ENCODE results near the gene GOLGA5.
A peak's percentile ranks its signal among the peaks of the same experiment; 100 is the strongest.
"Not testable (repeated sequence)": the region's sequence is repeated elsewhere in the genome, so short reads cannot be mapped to it uniquely, and the experiment has no call there.

Gene GOLGA5

DNA sequence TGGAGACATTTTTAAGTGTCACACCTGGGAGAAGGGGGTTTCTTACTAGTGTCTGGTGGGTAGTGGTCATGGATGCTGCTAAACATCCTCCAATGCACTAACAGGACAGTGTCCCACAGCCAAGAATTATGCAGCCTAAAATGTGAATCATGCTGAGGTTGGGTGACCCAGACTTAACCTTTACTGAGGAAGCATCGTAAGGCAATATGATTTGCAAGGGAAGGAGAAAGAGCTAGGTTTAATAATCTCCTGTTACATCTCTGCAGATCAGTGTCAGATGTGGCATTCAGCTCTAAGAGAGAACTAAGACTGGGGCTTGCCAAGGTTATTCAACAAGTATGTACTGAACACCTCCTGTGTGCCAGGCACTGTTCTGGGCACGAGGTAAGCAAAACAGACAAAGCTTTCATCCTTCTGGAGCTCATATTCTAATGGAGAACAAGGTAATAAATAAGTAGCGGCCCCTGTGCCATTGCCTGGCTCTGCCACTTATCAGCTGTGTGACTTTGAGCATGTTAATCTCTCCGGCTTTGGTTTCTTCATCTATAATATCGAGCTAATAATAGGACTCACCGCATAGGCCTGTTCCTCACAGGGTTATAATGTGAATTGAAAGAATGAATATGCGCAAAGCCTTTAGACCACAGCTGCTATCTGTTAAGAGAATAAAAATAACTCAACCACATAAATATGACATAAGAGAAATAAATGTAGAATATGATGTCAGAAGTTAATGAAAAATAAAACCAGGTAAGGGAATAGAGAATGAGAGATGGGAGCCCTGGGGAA lies 13.5 kb upstream of the GOLGA5 start:
- peak; percentile 58 for DNase-seq

DNA sequence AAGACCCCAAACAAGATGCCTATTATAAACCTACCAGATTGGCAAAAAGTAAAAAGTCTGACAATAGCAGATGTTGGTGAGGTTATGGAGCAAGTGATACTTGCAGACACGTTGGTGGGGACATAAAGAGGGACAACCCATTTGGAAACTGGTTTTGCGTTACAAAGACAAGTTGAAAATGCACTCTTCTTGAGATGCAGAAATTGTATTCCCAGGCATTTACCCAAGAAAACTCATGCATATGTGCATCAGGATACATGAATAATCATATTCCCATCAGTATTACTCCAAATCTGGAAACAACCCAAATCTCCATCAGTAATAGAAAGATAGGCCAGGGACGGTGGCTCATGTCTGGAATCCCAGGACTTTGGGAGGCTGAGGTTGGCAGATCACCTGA lies 12.8 kb upstream of the GOLGA5 start:
- no peak for DNase-seq

DNA sequence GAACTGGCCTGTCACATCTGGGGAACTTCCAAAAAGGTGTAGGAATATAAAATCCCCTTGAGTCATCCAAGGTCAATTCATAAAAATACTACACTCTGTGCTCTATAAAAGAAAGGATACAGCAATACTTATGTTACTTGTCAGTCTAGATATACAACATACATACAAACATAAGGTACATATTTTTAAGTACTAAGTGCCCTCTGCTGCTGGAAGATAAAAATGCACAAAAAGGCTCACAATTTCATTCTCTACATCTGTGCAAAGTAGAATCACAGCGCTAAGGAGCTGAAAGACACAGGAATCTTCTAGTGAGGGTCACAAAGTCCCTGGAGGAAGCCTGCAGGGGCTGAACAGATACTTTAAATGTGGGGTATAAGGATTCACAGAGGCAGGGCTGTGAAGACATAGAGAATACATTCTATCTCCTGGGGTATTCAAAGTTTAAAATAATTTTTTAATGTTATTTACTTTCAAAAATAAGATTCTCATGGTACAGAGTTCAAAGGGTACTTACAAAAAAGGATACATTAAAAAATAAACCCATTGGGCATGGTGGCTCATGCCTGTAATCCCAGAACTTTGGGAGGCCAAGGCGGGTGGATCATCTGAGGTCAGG lies 10.2 kb upstream of the GOLGA5 start:
- peak; percentile 66 for DNase-seq

DNA sequence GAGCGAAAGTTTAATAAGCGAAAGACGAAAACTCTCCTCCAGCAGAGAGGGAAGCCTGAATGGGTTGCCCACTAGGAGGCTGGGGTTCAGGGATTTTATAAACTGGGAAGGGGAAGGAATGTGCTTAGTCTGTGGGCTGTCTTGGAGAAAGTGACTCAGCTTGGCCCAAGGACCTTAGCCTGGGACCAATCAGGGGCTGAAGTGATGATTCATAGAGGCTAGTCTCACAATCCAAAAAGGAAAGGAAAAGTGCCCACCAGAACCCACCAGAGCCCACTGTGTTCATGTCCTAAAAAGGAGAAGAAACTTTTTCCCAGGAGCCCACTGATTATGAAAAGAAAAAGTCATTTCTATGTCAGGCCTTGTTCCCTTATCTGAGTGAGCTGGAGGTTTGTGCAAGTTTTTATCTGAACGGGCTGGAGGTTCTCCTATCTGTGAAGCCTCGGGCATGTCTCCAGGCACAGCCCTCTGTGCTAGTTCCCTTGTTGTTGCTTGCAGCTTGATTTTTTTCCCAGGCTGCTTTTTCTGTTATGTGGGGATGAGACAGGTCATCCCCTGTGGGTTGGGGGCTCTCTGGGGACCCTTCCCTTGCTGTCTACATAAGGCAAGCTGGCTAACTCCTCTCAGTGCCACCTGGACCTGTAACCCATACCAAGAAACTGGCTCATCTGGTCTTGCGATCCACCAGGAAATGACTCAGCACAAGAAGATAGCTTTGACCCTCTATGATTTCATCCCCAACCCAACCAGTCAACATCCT lies 8.3 kb upstream of the GOLGA5 start:
- peak; percentile 94 for DNase-seq

DNA sequence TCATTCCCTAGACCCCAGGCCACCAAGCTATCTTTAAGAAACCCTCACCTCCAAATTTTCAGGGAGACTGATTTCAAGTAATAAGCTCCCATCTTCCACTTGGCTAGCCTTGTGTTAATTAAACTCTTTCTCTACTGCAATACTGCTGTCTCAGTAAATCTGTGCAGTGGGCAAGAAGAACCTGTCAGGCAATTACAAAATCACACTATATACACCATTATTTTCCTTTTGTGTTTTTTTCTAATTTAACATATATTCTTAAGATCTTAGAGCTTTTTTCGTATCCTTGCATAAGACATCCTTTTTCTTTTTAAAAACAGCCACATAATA lies 7.7 kb upstream of the GOLGA5 start:
- no peak for DNase-seq

DNA sequence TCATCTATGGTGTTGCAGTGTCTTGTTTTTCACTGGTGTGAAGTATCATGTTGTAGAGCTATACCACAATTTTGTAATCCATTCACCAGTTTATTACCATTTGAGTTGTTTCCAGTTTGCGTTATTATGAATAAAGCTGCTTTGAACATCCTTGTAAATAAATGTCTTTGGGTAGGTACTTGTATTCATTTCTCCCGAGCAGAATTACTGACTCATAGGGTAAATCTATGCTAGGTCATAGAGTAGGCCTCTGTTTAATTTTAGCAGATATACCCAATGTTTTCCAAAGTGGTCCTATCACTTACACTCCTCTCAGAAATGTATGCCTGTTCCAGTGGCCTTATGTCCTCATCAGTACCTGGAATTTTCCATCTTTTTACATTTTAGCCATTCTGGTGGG lies 6.6 kb upstream of the GOLGA5 start:
- DNase-seq: no peak

DNA sequence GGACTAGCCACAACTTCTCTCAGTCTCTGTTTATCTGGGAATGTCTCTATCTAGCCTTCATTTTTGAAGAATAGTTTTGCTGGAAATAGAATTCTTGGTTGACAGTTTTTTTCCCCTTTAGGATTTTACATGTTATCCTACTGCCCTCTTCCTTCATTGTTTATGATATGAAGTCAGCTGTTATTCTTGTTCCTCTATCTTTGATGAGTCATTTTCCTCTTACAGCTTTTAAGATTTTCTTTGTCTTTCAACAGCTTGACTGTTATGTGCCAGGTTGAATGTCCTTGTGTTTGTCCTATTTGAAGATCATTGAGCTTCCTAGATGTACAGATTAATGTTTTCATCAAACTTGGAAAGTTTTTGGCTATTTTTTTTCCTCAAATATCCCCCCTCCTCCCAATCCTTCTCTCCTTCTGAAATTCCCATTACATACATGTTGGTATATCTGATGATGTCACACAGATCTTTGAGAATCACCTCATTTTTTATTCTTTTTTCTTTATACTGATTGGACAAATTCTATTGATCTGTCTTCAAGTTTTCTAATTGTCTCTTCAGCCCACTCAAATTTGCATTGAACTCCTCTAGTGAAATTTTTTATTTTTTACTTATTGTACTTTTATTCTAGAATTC lies 4.5 kb upstream of the GOLGA5 start:
- no peak for DNase-seq

DNA sequence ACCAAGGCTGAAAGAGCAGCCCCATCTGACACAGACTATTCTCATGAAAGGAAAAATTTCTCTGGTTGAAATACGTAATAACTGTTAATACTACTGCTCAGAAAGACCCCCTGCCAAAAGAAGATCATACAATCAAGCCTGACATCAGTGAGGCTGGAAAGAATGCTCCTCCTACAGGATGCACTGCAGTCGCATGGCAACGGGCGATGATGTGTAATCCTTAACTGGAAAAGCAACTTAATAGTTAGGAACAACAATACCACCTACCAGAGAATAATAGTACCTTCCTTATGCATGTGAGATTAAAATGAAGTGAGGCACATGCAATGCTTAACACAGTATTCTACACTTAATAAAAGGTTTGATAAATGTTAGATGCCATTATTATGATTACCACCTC lies 1.2 kb upstream of the GOLGA5 start:
- no peak for DNase-seq

DNA sequence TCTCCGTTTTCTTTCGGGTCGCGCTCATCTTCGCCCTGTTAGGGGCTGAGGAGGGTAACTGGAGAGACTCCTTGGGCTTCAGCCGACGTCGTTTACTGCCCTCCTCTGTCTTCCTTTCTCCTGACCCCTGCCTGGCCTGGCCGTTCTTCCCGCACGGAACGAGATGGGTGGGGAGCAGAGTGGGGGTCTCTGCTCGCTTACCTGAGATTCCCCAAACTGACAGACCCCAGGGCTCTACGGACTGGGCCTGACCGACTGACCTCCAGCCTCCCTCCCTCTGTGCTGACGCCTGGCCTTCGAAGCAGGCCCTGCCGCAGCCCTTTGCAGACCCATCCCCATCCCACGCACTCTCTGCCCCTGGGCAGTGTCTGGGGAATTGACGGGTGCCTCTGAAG lies 439 bp downstream of the GOLGA5 start:
- peak; percentile 18 for DNase-seq

DNA sequence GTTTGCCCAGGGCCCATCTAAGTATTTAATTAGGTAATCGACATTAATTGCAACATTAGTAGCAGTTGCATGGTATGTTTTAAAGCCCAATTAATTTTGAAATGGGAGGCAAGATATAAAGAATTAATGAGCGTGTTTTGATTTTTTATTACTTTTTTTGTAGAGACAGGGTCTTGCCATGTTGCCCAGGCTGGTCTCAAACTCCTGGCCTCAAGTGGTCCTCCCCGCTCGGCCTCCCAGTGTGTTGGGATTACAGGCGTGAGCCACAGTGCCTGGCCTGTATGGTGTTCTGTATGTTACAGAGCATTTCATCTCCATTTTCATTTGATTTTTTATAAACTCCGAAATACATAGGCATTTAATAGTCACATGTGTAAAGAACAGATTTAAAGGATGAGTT lies 856 bp downstream of the GOLGA5 start:
- no peak for DNase-seq

DNA sequence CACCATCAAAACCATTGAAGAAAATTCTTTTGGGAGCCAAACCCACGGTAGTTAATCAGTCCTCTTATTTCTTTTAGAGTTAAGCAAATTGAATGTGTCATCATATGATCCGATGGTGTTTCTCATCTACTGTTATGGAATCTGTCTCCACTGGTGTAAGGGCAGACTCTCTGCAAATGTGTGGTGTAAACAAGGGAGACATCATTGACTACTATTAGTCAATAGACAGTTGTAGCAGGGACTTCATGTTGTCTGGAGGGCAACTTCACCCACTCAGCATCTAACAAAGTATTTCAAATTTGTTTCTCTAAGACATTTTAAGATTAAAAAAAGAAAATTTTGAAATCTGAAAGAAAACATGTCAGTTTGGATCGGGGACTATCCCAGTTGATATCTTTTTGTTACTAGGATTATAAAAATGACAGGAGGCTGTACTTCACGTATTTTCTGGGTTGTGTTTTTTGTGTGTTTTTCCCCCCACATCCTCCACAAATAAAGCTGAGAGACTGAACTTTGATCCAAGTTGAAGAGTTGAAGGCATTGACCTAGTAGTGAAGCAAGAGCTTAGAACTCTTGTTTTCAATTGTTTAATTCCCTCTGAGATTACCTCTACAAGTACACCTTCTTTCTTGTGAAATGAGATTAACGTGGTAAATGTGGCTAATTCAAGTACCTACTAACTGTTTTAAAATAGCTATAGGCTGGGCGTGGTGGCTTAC lies 4.0 kb downstream of the GOLGA5 start:
- DNase-seq: no peak

DNA sequence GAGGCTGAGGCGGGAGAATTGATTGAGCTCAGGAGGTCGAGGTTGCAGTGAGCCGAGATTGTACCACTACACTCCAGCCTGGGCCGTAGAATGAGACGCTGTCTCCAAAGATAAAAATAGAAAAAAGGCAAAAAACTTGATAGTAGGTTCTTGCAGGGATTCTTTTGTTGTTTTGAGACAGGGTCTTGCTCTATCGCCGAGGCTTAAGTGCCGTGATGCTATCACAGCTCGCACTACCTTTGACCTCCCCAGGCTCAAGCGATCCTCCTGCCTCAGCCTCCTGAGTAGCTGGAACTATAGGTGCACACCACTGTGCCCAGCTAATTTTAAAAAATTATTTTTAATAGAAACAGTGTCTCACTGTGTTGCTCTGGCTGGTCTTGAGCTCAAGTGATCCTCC lies 4.7 kb downstream of the GOLGA5 start:
- DNase-seq: no peak

DNA sequence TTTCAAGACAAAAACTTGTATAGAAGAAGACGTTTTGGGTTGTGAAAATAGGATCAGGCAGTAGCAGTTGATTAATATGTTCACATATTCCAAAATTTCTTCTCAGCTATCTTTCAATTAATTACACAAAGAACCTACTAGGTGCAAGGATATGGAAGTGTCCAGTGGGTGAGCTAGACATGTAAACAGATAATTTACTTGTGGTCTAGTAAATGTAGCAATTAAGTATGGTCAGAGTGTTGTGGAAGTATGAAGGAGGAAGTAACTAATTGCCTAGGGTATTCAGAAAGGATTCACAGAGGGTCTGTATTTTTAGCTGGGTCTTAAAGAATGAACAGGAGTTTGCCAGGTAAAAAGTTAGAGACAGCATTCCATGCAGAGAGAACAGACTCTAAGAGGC lies 5.9 kb downstream of the GOLGA5 start:
- DNase-seq: no peak

DNA sequence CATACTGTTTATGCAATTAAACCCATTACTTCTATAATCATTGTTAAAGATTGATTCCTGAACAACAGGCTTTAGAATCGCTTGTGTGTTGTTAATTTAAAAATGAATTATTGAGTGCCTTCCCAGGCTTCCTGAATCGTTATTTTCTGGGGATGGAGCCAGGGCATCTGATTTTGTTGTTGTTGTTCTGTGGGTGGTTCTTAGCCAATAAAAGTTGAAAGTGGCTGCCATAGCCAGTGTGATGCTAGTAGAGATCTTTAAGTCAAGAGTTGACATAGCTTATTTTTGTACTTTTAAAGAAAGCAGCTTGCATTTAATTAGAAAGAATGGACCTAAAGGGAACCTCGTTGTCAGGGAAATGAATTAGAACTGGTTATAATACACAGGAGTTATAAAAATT lies 6.4 kb downstream of the GOLGA5 start:
- no peak for DNase-seq

DNA sequence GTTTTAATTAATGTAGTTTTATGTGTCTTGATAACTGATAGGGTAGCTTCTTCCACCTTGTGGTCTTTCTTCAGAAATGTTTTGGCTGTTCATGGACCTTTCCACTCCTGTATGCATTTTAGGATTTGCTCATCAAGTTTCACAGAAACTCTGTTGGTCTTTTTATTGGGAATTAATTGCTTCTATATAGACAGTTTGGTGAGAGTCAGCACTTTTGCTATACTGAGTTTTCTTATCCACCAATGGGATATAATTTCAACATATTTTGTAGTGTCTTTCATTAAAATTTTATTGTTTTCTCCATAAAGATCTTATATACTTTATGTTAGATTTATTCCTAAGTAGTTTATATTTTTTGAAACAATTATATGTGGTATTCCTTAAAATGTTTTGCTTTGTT lies 7.8 kb downstream of the GOLGA5 start:
- no peak for DNase-seq

DNA sequence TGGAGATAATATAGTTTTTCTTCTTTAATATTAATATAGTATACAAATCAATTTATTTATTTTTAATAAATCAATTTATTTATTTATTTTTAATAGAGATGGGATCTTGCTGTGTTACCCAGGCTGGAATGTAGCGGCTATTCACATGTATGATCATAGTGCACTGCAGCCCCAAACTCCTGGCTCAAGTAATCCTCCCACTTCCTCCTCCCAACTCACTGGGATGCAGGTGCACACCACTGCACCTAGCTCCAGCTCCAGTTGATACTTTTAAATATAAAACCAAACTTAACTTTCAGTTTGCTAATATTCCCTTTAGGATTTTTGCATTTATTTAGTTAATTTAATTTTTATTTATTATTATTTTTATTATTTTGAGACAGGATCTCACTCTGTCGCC lies 8.6 kb downstream of the GOLGA5 start:
- DNase-seq: no peak

DNA sequence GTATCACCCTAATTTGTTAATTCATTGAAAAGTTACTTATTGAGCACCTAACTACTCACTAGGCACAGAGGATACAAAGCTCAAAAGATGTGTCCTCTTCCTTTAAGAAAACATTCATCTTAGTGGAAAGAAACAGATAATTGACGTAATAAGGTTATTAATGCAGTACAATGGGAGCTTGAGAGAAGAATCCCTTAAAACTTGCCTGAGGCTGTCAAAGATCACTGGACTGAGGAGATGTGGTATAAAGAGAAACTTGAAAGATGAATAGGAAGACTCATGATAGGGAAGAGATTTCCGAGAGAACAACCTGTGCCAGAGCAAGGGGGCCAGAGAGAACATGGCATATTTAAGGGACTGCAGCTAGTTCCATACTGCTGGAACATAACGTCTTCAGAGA lies 19.1 kb downstream of the GOLGA5 start:
- DNase-seq: no peak

DNA sequence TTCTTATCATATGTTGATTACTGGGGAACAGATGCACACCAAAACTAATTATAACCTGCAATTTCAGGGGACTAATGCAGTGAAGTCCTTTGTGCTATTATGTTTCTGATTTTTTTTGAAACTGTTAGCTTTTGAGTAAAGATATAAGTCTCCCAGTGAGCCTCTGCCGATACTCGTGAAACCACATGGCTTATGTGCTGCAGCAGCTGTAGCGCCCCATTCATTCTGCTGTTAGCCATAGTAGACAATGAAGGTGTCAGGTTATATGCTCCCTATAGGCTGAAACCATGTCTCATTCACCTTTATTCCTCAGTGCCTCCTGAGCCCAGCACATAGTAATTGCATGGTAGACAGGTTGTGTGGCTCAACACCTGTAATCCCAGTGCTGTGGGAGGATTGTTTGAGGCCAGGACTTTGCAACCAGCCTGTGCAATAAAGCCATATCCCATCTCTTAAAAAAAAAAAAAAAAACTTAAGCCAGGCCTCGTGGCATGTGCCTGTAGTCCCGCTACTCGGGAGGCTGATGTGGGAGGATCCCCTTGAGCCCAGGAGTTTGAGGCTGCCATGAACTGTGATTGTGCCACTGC lies 25.0 kb downstream of the GOLGA5 start:
- no peak for DNase-seq

DNA sequence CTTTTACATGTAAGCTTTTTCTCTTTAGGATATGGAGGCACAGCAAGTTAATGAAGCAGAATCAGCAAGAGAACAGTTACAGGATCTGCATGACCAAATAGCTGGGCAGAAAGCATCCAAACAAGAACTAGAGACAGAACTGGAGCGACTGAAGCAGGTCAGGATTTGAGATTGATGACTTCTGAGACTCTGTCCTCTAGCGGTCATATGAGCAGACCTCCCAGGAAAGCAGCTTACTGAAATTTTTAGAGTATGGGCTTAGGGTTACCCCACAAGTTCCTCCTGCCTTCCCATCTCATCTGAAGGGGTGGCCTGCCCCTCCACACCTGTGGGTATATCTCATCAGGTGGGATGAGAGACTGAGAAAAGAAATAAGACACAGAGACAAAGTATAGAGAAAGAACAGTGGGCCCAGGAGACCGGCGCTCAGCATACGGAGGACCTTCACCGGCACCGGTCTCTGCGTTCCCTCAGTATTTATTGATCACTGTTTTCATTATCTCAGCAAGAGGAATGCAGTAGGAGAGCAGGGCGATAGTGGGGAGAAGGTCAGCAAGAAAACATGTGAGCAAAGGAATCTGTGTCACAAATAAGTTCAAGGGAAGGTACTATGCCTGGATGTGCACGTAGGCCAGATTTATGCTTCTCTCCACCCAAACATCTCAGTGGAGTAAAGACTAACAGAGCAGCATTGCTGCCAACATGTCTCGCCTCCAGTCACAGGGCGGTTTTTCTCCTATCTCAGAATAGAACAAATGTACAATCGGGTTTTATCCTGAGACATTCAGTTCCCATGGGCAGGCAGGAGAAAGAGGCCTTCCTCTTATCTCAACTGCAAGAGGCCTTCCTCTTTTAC lies 25.8 kb downstream of the GOLGA5 start:
- not testable (repeated sequence) for DNase-seq

DNA sequence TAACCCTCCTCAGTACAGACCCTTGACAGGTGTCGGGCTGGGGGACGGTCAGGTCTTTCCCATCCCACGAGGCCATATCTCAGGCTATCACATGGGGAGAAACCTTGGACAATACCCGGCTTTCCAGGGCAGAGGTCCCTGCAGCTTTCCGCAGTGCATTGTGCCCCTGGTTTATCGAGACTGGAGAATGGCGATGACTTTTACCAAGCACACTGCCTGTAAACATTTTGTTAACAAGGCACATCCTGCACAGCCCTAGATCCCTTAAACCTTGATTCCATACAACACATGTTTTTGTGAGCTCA lies 26.4 kb downstream of the GOLGA5 start:
- not testable (repeated sequence) for DNase-seq

DNA sequence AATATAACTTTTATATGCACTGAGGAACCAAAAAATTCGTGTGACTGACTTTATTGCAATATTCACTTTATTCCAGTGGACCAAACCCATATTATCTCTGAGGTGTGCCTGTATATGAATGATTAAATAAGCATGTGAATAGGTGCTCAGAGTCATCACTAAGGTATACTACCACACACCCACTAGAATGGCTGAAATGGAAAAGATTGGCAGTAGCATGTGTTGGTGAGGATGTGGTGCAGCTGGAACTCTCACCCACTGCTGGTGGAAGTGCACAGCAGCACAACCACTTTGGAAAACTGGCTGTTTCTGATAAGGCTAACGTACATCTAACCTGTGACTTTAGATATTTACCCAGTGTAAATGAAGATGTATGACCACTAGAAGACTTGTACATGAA lies 36.8 kb downstream of the GOLGA5 start:
- no peak for DNase-seq

DNA sequence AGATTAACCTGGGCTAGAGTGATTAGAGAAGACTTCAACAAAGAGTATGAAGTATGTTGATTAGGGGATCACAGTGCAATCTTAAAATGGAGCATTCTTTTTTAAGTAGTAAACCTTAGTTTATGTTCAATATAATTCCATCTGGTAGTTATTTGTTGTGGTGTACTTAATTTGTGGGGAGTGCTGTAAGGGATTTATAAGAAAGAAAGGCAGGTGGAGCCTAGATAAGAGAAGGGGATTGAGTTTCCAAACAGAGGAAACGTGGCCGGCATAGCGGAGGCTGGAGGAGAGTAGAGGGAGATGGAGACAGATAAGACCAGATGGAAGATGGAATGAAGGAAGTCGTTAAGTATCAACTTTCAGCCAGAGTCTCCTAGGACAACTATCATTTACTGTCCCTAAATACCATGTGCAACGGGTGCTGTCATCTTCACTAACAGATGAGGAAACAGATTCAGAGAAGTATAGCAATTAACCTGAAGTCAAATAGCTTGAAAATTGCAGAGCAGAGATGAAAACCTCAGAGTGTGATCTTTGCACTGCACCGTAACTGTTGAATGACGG lies 38.1 kb downstream of the GOLGA5 start:
- DNase-seq: no peak
